ENCODE data around the gene VSTM2L. TPM values are rescaled to one million over a fixed set of nuclear protein-coding genes. Genes with fewer than 3 reads are reported as not detected.
"Not testable (repeated sequence)": the region's sequence is repeated elsewhere in the genome, so short reads cannot be mapped to it uniquely, and the experiment has no call there.

VSTM2L gene
- total RNA-seq, 1 donor from 2014 or later: 15.9 TPM

GRCh38 chr20:37955511-37955910 is 52.6 kb downstream of the VSTM2L start:
- Mint-ChIP-seq H3K9me3 (ENCODE audit: unreplicated experiment) (no peaks in the 10 kb centered on the region), H3K27ac (ENCODE audit: unreplicated experiment) (no peak overlapping the region), H3K4me1 (ENCODE audit: low read depth, unreplicated experiment) (peaks cover 2% of the 10 kb centered on the region), H3K4me3 (ENCODE audit: unreplicated experiment) (no peak overlapping the region), H3K36me3 (ENCODE audit: unreplicated experiment) (no peaks in the 10 kb centered on the region), H3K27me3 (ENCODE audit: unreplicated experiment) (no peaks in the 10 kb centered on the region)
- TF ChIP-seq CTCF (IDR thresholded peaks at IDR 0.05; ENCODE audit: partially characterized antibody, unreplicated experiment): no peak
- no peak for DNase-seq

- Mint-ChIP-seq H3K4me1 (ENCODE audit: low read depth, unreplicated experiment) (peaks cover 2% of the 10 kb centered on the region), H3K27ac (ENCODE audit: unreplicated experiment) (no peak overlapping the region), H3K4me3 (ENCODE audit: unreplicated experiment) (no peak overlapping the region), H3K27me3 (ENCODE audit: unreplicated experiment) (no peaks in the 10 kb centered on the region), H3K36me3 (ENCODE audit: unreplicated experiment) (no peaks in the 10 kb centered on the region), H3K9me3 (ENCODE audit: unreplicated experiment) (no peaks in the 10 kb centered on the region)
- TF ChIP-seq CTCF (IDR thresholded peaks at IDR 0.05; ENCODE audit: partially characterized antibody, unreplicated experiment): no peak
- DNase-seq: no peak
These were observed 53.2 kb downstream of the VSTM2L start for GRCh38 chr20:37956107-37956585.

GRCh38 chr20:37958856-37959520 is 56.1 kb downstream of the VSTM2L start:
- H3K27ac Mint-ChIP-seq (ENCODE audit: unreplicated experiment): no peak overlapping the region
- DNase-seq: no peak
- H3K9me3 Mint-ChIP-seq (ENCODE audit: unreplicated experiment): peaks cover 2% of the 10 kb centered on the region
- no peak for TF ChIP-seq CTCF (IDR thresholded peaks at IDR 0.05; ENCODE audit: partially characterized antibody, unreplicated experiment)
- no peaks in the 10 kb centered on the region for H3K36me3 Mint-ChIP-seq (ENCODE audit: unreplicated experiment)
- H3K27me3 Mint-ChIP-seq (ENCODE audit: unreplicated experiment): no peaks in the 10 kb centered on the region
- peaks cover 2% of the 10 kb centered on the region for H3K4me1 Mint-ChIP-seq (ENCODE audit: low read depth, unreplicated experiment)
- no peak overlapping the region for H3K4me3 Mint-ChIP-seq (ENCODE audit: unreplicated experiment)

- Mint-ChIP-seq H3K36me3 (ENCODE audit: unreplicated experiment) (no peaks in the 10 kb centered on the region), H3K9me3 (ENCODE audit: unreplicated experiment) (peaks cover 3% of the 10 kb centered on the region), H3K27me3 (ENCODE audit: unreplicated experiment) (no peaks in the 10 kb centered on the region), H3K4me3 (ENCODE audit: unreplicated experiment) (no peak overlapping the region), H3K4me1 (ENCODE audit: low read depth, unreplicated experiment) (peaks cover 2% of the 10 kb centered on the region), H3K27ac (ENCODE audit: unreplicated experiment) (no peak overlapping the region)
- no peak for TF ChIP-seq CTCF (IDR thresholded peaks at IDR 0.05; ENCODE audit: partially characterized antibody, unreplicated experiment)
- no peak for DNase-seq
These were observed 58.1 kb downstream of the VSTM2L start for GRCh38 chr20:37961066-37961465.

GRCh38 chr20:37963483-37963882 is 60.6 kb downstream of the VSTM2L start:
- H3K27me3 Mint-ChIP-seq (ENCODE audit: unreplicated experiment); DNase-seq; H3K4me3 Mint-ChIP-seq (ENCODE audit: unreplicated experiment); H3K4me1 Mint-ChIP-seq (ENCODE audit: low read depth, unreplicated experiment); H3K9me3 Mint-ChIP-seq (ENCODE audit: unreplicated experiment); H3K27ac Mint-ChIP-seq (ENCODE audit: unreplicated experiment); H3K36me3 Mint-ChIP-seq (ENCODE audit: unreplicated experiment): not testable (repeated sequence)

Data from glutamatergic neuron (in vitro differentiated cells).